Nephron progenitor cell (in vitro differentiated cells): ENCODE results near the gene FSCB.

Experiments used
- DNase-seq: peaks from one replicate; pipeline ENCODE4 v3.0.0; 2021
- H3K27ac Mint-ChIP-seq: 2 replicates; pipeline ENCODE4 v1.8.0; 2021; ENCODE audit warnings: mild to moderate bottlenecking, moderate library complexity, mixed read lengths
- H3K27me3 Mint-ChIP-seq: 2 replicates; pipeline ENCODE4 v1.8.0; 2021; ENCODE audit warnings: mild to moderate bottlenecking, low read depth, mixed read lengths; ENCODE audit not compliant: poor library complexity
- H3K36me3 Mint-ChIP-seq: 2 replicates; pipeline ENCODE4 v1.8.0; 2021; ENCODE audit warnings: low read depth, mixed read lengths
- H3K4me1 Mint-ChIP-seq: 2 replicates; pipeline ENCODE4 v1.8.0; 2021; ENCODE audit warnings: mixed read lengths
- H3K4me3 Mint-ChIP-seq: 2 replicates; pipeline ENCODE4 v1.8.0; 2021; ENCODE audit warnings: mild to moderate bottlenecking, moderate library complexity, mixed read lengths
- H3K9me3 Mint-ChIP-seq: 2 replicates; pipeline ENCODE4 v1.8.0; 2021; ENCODE audit warnings: mild to moderate bottlenecking, moderate library complexity, mixed read lengths
- TF ChIP-seq, protein P1 (sequence below): fragments of 200-600 bp; sonication (generic); IDR thresholded peaks from 2 replicates; pipeline ENCODE4 v1.5.0; 2021; ENCODE audit warnings: antibody characterized with exemption

Gene FSCB, protein sequence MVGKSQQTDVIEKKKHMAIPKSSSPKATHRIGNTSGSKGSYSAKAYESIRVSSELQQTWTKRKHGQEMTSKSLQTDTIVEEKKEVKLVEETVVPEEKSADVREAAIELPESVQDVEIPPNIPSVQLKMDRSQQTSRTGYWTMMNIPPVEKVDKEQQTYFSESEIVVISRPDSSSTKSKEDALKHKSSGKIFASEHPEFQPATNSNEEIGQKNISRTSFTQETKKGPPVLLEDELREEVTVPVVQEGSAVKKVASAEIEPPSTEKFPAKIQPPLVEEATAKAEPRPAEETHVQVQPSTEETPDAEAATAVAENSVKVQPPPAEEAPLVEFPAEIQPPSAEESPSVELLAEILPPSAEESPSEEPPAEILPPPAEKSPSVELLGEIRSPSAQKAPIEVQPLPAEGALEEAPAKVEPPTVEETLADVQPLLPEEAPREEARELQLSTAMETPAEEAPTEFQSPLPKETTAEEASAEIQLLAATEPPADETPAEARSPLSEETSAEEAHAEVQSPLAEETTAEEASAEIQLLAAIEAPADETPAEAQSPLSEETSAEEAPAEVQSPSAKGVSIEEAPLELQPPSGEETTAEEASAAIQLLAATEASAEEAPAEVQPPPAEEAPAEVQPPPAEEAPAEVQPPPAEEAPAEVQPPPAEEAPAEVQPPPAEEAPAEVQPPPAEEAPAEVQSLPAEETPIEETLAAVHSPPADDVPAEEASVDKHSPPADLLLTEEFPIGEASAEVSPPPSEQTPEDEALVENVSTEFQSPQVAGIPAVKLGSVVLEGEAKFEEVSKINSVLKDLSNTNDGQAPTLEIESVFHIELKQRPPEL

DNA sequence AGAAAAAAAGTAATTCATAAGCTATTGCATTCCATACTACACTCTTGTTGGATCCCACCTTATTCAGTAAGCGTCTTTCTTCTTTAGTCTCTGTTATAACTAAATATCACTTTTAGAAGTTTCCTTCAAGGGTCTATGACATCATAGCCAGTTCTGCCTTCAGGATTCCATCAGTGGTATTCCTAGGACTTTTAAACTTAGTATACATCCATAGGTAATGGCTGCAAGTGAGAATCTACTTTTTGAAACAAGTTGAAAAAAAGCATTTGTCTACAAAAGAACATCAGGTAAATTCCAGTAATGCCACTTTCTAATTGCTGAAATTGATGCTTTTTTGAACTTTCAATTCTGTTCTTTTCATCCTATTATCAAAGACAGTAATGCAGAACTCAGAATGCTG, at the start of gene FSCB:
Gene FSCB, minus strand, starts transcription at position 101 of the 400 bp plus-strand sequence. CDS start 296 bp downstream, outside the sequence.
- Mint-ChIP-seq H3K36me3 (no peaks in the 10 kb centered on the region), H3K9me3 (no peaks in the 10 kb centered on the region), H3K27ac (no peak within 1 kb of the TSS), H3K4me3 (no peak within 1 kb of the TSS), H3K27me3 (peaks cover 6% of the 10 kb centered on the region), H3K4me1 (no peaks in the 10 kb centered on the region)
- TF ChIP-seq, protein P1, sequence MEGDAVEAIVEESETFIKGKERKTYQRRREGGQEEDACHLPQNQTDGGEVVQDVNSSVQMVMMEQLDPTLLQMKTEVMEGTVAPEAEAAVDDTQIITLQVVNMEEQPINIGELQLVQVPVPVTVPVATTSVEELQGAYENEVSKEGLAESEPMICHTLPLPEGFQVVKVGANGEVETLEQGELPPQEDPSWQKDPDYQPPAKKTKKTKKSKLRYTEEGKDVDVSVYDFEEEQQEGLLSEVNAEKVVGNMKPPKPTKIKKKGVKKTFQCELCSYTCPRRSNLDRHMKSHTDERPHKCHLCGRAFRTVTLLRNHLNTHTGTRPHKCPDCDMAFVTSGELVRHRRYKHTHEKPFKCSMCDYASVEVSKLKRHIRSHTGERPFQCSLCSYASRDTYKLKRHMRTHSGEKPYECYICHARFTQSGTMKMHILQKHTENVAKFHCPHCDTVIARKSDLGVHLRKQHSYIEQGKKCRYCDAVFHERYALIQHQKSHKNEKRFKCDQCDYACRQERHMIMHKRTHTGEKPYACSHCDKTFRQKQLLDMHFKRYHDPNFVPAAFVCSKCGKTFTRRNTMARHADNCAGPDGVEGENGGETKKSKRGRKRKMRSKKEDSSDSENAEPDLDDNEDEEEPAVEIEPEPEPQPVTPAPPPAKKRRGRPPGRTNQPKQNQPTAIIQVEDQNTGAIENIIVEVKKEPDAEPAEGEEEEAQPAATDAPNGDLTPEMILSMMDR = no peak
- no peak for DNase-seq

DNA sequence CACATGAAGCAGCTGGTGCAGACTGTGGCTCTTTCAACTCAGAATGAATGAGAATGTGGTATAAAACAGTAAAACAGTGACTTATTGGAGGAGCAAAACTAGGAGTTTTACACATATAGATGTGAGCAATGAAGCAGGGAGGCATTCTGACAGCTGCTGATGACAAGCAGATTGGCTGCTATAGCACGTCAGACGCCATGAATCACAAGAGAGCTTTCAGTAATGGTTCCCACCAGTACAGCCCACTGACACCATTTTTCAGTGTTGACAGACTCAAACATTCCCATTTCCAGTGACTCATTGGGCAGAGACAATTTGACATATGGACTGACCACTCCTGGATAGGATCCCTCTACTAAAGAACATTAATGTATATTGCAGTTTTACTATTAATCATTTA, 24.6 kb upstream of the FSCB start:
- H3K9me3 Mint-ChIP-seq = no peaks in the 10 kb centered on the region
- no peak for DNase-seq
- no peak overlapping the region for H3K4me3 Mint-ChIP-seq
- no peaks in the 10 kb centered on the region for H3K4me1 Mint-ChIP-seq
- H3K27ac Mint-ChIP-seq = no peak overlapping the region
- no peaks in the 10 kb centered on the region for H3K36me3 Mint-ChIP-seq
- no peaks in the 10 kb centered on the region for H3K27me3 Mint-ChIP-seq
- TF ChIP-seq, protein P1 = no peak

DNA sequence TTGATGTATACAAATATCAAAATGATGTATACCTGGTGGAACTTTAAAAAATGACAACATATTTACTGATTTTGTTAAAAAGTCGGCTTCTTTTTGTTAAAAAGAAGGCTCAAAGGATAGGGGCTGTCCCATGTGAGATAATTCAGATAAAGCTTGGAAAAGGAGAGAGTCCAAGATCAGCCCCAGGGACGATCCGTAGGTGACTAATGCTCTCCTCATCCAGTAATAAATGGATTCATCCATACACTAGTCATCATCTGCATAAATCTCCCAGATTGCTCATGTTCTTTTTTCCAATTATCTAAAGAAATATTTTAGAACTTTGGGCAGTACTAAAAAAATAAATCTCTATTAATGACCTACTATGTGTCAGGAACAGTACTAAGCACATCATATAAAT, 23.4 kb upstream of the FSCB start:
- H3K4me1 Mint-ChIP-seq = no peaks in the 10 kb centered on the region
- no peak overlapping the region for H3K27ac Mint-ChIP-seq
- no peaks in the 10 kb centered on the region for H3K36me3 Mint-ChIP-seq
- H3K4me3 Mint-ChIP-seq = no peak overlapping the region
- H3K27me3 Mint-ChIP-seq = no peaks in the 10 kb centered on the region
- H3K9me3 Mint-ChIP-seq = no peaks in the 10 kb centered on the region
- TF ChIP-seq, protein P1 = no peak
- no peak for DNase-seq

DNA sequence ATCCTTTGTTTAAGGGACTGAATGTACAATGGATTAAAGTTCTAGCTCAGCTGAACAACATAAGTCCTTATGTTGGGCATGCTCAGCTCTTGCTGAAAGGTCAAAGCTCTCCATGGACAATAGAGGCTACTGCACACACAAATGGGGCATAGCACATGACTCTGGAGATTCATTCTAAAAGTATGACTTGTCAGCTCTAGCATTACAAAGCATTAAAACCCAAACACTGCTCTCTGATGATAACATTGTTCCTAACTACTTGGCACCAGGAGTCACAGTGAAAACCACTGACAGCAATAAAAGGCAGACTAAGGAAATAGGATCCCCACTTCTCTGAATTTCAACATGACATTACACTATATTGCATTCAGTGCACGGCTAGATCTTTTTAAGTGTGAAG, 21.9 kb upstream of the FSCB start:
- H3K27ac Mint-ChIP-seq = no peak overlapping the region
- no peak overlapping the region for H3K4me3 Mint-ChIP-seq
- no peaks in the 10 kb centered on the region for H3K9me3 Mint-ChIP-seq
- TF ChIP-seq, protein P1 = no peak
- H3K36me3 Mint-ChIP-seq = no peaks in the 10 kb centered on the region
- no peak for DNase-seq
- no peaks in the 10 kb centered on the region for H3K4me1 Mint-ChIP-seq
- H3K27me3 Mint-ChIP-seq = no peaks in the 10 kb centered on the region

DNA sequence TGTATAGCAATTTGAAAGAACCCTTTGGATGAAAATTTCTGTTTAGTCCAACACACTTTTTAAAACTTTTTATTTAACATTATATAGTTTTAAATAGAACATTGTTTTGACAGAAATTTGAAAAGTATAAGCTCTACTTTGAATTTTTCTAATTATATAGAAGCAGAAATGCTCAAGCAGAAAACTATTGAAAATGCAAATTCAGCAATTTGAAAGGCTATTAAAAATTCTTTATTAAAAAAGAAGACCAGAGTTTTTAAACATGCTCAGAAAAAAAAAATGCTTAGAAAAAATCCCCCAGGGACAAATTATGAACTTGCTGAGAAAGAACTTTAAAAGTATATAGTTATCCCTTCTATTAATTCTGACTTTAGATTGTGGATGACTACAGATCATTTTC, 21.1 kb upstream of the FSCB start:
- H3K36me3 Mint-ChIP-seq = no peaks in the 10 kb centered on the region
- DNase-seq = no peak
- TF ChIP-seq, protein P1 = no peak
- H3K4me1 Mint-ChIP-seq = no peaks in the 10 kb centered on the region
- no peaks in the 10 kb centered on the region for H3K9me3 Mint-ChIP-seq
- no peaks in the 10 kb centered on the region for H3K27me3 Mint-ChIP-seq
- H3K4me3 Mint-ChIP-seq = no peak overlapping the region
- H3K27ac Mint-ChIP-seq = no peak overlapping the region
